GM23338 (cell line): ENCODE measurements around the gene GNPTG. TPM values are rescaled to one million over a fixed set of nuclear protein-coding genes. Genes with fewer than 3 reads are reported as not detected.

Experiments used
- ATAC-seq: fragments of 200-7000 bp; cut with Tn5 transposase; 3 replicates; pipeline ENCODE4 v1.9.1; 2020
- DNase-seq: peaks from one replicate; pipeline ENCODE4 v3.0.0-alpha.2; 2015; ENCODE audit warnings: low spot score
- H2AFZ ChIP-seq: fragments of 200-600 bp; sonication (generic); 2 replicates; pipeline ENCODE4 v1.8.0; 2016; ENCODE audit warnings: antibody characterized with exemption, mild to moderate bottlenecking, moderate library complexity
- H3F3A ChIP-seq: fragments of 200-600 bp; sonication (generic); replicated peaks from 2 replicates; pipeline ENCODE4 v1.8.0; 2017; ENCODE audit warnings: antibody characterized with exemption, mixed run types, low read depth
- H3K27ac ChIP-seq: fragments of 200-600 bp; sonication (generic); 2 replicates; pipeline ENCODE4 v1.6.1; 2016; ENCODE audit warnings: low read depth
- H3K27me3 ChIP-seq: fragments of 200-600 bp; sonication (generic); 2 replicates; pipeline ENCODE4 v1.8.0; 2016; ENCODE audit warnings: mild to moderate bottlenecking, mixed run types, moderate library complexity; ENCODE audit not compliant: insufficient read depth
- H3K36me3 ChIP-seq: fragments of 200-600 bp; sonication (generic); 2 replicates; pipeline ENCODE4 v1.8.0; 2016; ENCODE audit warnings: mild to moderate bottlenecking; ENCODE audit not compliant: insufficient read depth
- H3K4me1 ChIP-seq: fragments of 200-600 bp; sonication (generic); 2 replicates; pipeline ENCODE4 v1.8.0; 2016; ENCODE audit warnings: mild to moderate bottlenecking, moderate library complexity; ENCODE audit not compliant: insufficient read depth
- H3K4me2 ChIP-seq: fragments of 200-600 bp; sonication (generic); 2 replicates; pipeline ENCODE4 v1.7.1; 2017; ENCODE audit warnings: mixed run types
- H3K4me3 ChIP-seq: fragments of 200-600 bp; sonication (generic); 2 replicates; pipeline ENCODE4 v1.6.1; 2016; ENCODE audit warnings: mixed run types
- H3K79me2 ChIP-seq: fragments of 200-600 bp; sonication (generic); replicated peaks from 2 replicates; pipeline ENCODE4 v1.8.0; 2017; ENCODE audit warnings: mild to moderate bottlenecking; ENCODE audit not compliant: insufficient read depth
- H3K9me2 ChIP-seq: fragments of 200-600 bp; sonication (generic); 2 replicates; pipeline ENCODE4 v1.8.0; 2017; ENCODE audit not compliant: insufficient read depth
- H4K20me1 ChIP-seq: fragments of 200-600 bp; sonication (generic); replicated peaks from 2 replicates; pipeline ENCODE4 v1.8.0; 2017; ENCODE audit warnings: mild to moderate bottlenecking; ENCODE audit not compliant: insufficient read depth
- H3K27ac Mint-ChIP-seq: 2 replicates; pipeline ENCODE4 v1.8.0; 2020; ENCODE audit warnings: inconsistent platforms, mild to moderate bottlenecking, moderate library complexity, mixed read lengths
- H3K27me3 Mint-ChIP-seq: 3 replicates; pipeline ENCODE4 v1.8.0; 2022; ENCODE audit warnings: low read depth, mild to moderate bottlenecking, moderate library complexity, mixed read lengths, inconsistent platforms; ENCODE audit not compliant: insufficient read depth, poor library complexity
- H3K36me3 Mint-ChIP-seq: 3 replicates; pipeline ENCODE4 v1.8.0; 2021; ENCODE audit warnings: low read depth, mild to moderate bottlenecking, inconsistent platforms, moderate library complexity, mixed read lengths
- H3K4me1 Mint-ChIP-seq: 3 replicates; pipeline ENCODE4 v1.8.0; 2020; ENCODE audit warnings: mild to moderate bottlenecking, inconsistent platforms, mixed read lengths
- H3K4me3 Mint-ChIP-seq: 3 replicates; pipeline ENCODE4 v1.8.0; 2021; ENCODE audit warnings: moderate library complexity, mild to moderate bottlenecking, inconsistent platforms, mixed read lengths
- H3K9me3 Mint-ChIP-seq: 3 replicates; pipeline ENCODE4 v1.8.0; 2020; ENCODE audit warnings: moderate library complexity, mild to moderate bottlenecking, inconsistent platforms, mixed read lengths
- CREB1 ChIP-seq: fragments of 250-450 bp; sonication (Bioruptor Pico); IDR thresholded peaks from 2 replicates; pipeline ENCODE4 v1.5.0; 2020; ENCODE audit warnings: low read depth, mild to moderate bottlenecking, moderate library complexity
- CTCF ChIP-seq, 2 experiments: fragments of 200-600 bp in 1 of 2; sonication (generic) in 1 of 2; conservative IDR thresholded peaks; 2 replicates each; pipeline versions ENCODE4 v1.5.1 to v1.6.1; 2016 to 2017; ENCODE audit warnings: antibody characterized with exemption in 2 of 2, low read depth in 2 of 2, mild to moderate bottlenecking in 2 of 2, moderate library complexity in 1 of 2
- ETS1 ChIP-seq: IDR thresholded peaks from 2 replicates; pipeline ENCODE4 v1.6.1; 2016; ENCODE audit warnings: antibody characterized with exemption
- EZH2 ChIP-seq: fragments of 200-600 bp; sonication (generic); IDR thresholded peaks from one replicate; pipeline ENCODE4 v1.8.0; 2017; ENCODE audit warnings: antibody characterized with exemption, mild to moderate bottlenecking, low read depth; ENCODE audit not compliant: unreplicated experiment
- EZH2phosphoT487 ChIP-seq: fragments of 200-600 bp; sonication (generic); IDR thresholded peaks from one replicate; pipeline ENCODE4 v1.8.1; 2018; ENCODE audit warnings: antibody characterized with exemption; ENCODE audit not compliant: unreplicated experiment
- JUNB ChIP-seq: IDR thresholded peaks from one replicate; pipeline ENCODE4 v1.6.1; 2016; ENCODE audit warnings: antibody characterized with exemption; ENCODE audit not compliant: unreplicated experiment
- NANOG ChIP-seq: IDR thresholded peaks from 2 replicates; pipeline ENCODE4 v1.6.1; 2016; ENCODE audit warnings: antibody characterized with exemption, borderline replicate concordance
- POLR2AphosphoS5 ChIP-seq: IDR thresholded peaks from 2 replicates; pipeline ENCODE4 v1.6.1; 2016; ENCODE audit warnings: antibody characterized with exemption, low read depth
- REST ChIP-seq: IDR thresholded peaks from one replicate; pipeline ENCODE4 v1.6.1; 2018; ENCODE audit warnings: antibody characterized with exemption; ENCODE audit not compliant: unreplicated experiment
- STAT1 ChIP-seq: IDR thresholded peaks from one replicate; pipeline ENCODE4 v1.6.1; 2016; ENCODE audit warnings: antibody characterized with exemption; ENCODE audit not compliant: unreplicated experiment
- ZNF114 ChIP-seq: fragments of 250-450 bp; sonication (Bioruptor Pico); IDR thresholded peaks from 2 replicates; pipeline ENCODE4 v1.5.0; 2020; ENCODE audit warnings: mild to moderate bottlenecking, moderate library complexity
- ZNF331 ChIP-seq: fragments of 250-450 bp; sonication (Bioruptor Pico); IDR thresholded peaks from 2 replicates; pipeline ENCODE4 v1.5.0; 2020; ENCODE audit warnings: low read depth, mild to moderate bottlenecking, moderate library complexity
- polyA plus RNA-seq: library from polyadenylated mRNA; unstranded; fragments of >200 nt; fragmentation: Nextera tagmentation; extraction: Ambion mirVana; gene quantifications from 2 replicates; pipeline ENCODE4 v1.2.1, GENCODE V29; 2016
- total RNA-seq: library from RNA; depleted of rRNA; stranded (reverse); fragments of >200 nt; shearing (Covaris generic); gene quantifications from 2 replicates; pipeline ENCODE4 v1.2.3, GENCODE V29; 2014

GNPTG gene
- total and polyA plus RNA-seq, 2 experiments from 2014 or later, result 23.3 to 41.0 TPM

- Histone ChIP-seq H3K27ac (no peak overlapping the region), H2AFZ (no peak overlapping the region), H3F3A (no peaks in the 10 kb centered on the region; the same call in 1 of the 2 replicates), H3K9me2 (no peaks in the 10 kb centered on the region), H3K4me3 (no peak overlapping the region), H3K4me1 (peaks cover 7% of the 10 kb centered on the region; the same call in 1 of the 2 replicates), H3K4me2 (no peak overlapping the region), H4K20me1 (peaks cover 4% of the 10 kb centered on the region; the same call in 1 of the 2 replicates), H3K27me3 (no peaks in the 10 kb centered on the region), H3K79me2 (peaks cover 30% of the 10 kb centered on the region), H3K36me3 (no peaks in the 10 kb centered on the region; the same call in 1 of the 2 replicates)
- Mint-ChIP-seq H3K9me3 (peaks cover 3% of the 10 kb centered on the region), H3K27me3 (peaks cover 28% of the 10 kb centered on the region), H3K36me3 (peaks cover 4% of the 10 kb centered on the region; the same call in 2 of the 3 replicates), H3K4me3 (peak overlapping the region; percentile 81), H3K27ac (no peak overlapping the region), H3K4me1 (peaks cover 6% of the 10 kb centered on the region)
- ATAC-seq, result no peak
- no peak for DNase-seq
- TF ChIP-seq CTCF (conservative IDR thresholded peaks at IDR 0.05; ENCODE audit: low read depth in 2 of 2) (peak in 1 of 2 experiments; percentile 17; a peak in 1 of 4 replicates), CREB1 (CRISPR knock-in tag) (no peak)
Observed at GRCh38 chr16:1349951-1350350, 1.8 kb upstream of the GNPTG start.

GRCh38 chr16:1350691-1351090, 1.0 kb upstream of the GNPTG start:
- no peak for ATAC-seq
- Mint-ChIP-seq H3K36me3 (peaks cover 4% of the 10 kb centered on the region; the same call in 2 of the 3 replicates), H3K9me3 (peaks cover 3% of the 10 kb centered on the region), H3K27me3 (peaks cover 28% of the 10 kb centered on the region), H3K27ac (no peak overlapping the region), H3K4me3 (peak overlapping the region; percentile 81), H3K4me1 (peaks cover 6% of the 10 kb centered on the region)
- H3K27me3 ChIP-seq, result no peaks in the 10 kb centered on the region
- no peak overlapping the region for H3K27ac ChIP-seq
- H3K36me3 ChIP-seq, result no peaks in the 10 kb centered on the region; the same call in 1 of the 2 replicates
- peaks cover 4% of the 10 kb centered on the region; the same call in 1 of the 2 replicates for H4K20me1 ChIP-seq
- H3K79me2 ChIP-seq, result peaks cover 30% of the 10 kb centered on the region
- no peak overlapping the region for H2AFZ ChIP-seq
- H3K4me1 ChIP-seq, result peaks cover 7% of the 10 kb centered on the region; the same call in 1 of the 2 replicates
- H3K9me2 ChIP-seq, result no peaks in the 10 kb centered on the region
- peak overlapping the region; percentile 93 for H3K4me3 ChIP-seq
- no peak for DNase-seq
- peak overlapping the region; percentile 94 for H3K4me2 ChIP-seq
- H3F3A ChIP-seq, result no peaks in the 10 kb centered on the region; the same call in 1 of the 2 replicates
- TF ChIP-seq CTCF (conservative IDR thresholded peaks at IDR 0.05; ENCODE audit: low read depth in 2 of 2) (no peak), ZNF114 (no peak), JUNB (no peak), ETS1 (no peak), CREB1 (CRISPR knock-in tag) (no peak), REST (no peak), ZNF331 (CRISPR knock-in tag) (no peak), EZH2 (no peak), NANOG (no peak), STAT1 (no peak), EZH2phosphoT487 (no peak), POLR2AphosphoS5 (no peak)
